WERI-Rb-1 (cell line): ENCODE measurements around the gene LTF.

Experiments
- DNase-seq: peaks from one replicate; pipeline ENCODE4 v3.0.0-alpha.2; 2020
- H3K27ac ChIP-seq: fragments of 250-450 bp; sonication (Bioruptor Pico); 2 replicates; pipeline ENCODE4 v1.5.1; 2020; ENCODE audit warnings: mild to moderate bottlenecking, moderate library complexity
- H3K27me3 ChIP-seq: fragments of 250-450 bp; sonication (Bioruptor Pico); 2 replicates; pipeline ENCODE4 v1.5.1; 2021; ENCODE audit warnings: mild to moderate bottlenecking, low read depth, moderate library complexity; ENCODE audit not compliant: insufficient read depth, severe bottlenecking
- H3K36me3 ChIP-seq: fragments of 250-450 bp; sonication (Bioruptor Pico); 2 replicates; pipeline ENCODE4 v1.5.1; 2020; ENCODE audit warnings: mild to moderate bottlenecking, moderate library complexity
- H3K4me3 ChIP-seq: 2 replicates; pipeline ENCODE4 v1.5.1; 2011; ENCODE audit warnings: low read depth, mild to moderate bottlenecking, control low read depth, low read length
- H3K9me3 ChIP-seq: fragments of 250-450 bp; sonication (Bioruptor Pico); 2 replicates; pipeline ENCODE4 v1.5.1; 2021; ENCODE audit warnings: mild to moderate bottlenecking, moderate library complexity; ENCODE audit not compliant: severe bottlenecking
- CTCF ChIP-seq: IDR thresholded peaks from 2 replicates; pipeline ENCODE4 v1.5.1; 2011; ENCODE audit warnings: low read depth, mild to moderate bottlenecking, control low read depth, inconsistent platforms, low read length

LTF gene

GRCh38 chr3:46412786-46413298, 51.9 kb downstream of the LTF start:
- Histone ChIP-seq H3K36me3 (no peaks in the 10 kb centered on the region), H3K27ac (no peak overlapping the region), H3K4me3 (no peak overlapping the region), H3K27me3 (peaks cover 47% of the 10 kb centered on the region), H3K9me3 (no peaks in the 10 kb centered on the region)
- TF ChIP-seq CTCF: no peak
- no peak for DNase-seq

DNA sequence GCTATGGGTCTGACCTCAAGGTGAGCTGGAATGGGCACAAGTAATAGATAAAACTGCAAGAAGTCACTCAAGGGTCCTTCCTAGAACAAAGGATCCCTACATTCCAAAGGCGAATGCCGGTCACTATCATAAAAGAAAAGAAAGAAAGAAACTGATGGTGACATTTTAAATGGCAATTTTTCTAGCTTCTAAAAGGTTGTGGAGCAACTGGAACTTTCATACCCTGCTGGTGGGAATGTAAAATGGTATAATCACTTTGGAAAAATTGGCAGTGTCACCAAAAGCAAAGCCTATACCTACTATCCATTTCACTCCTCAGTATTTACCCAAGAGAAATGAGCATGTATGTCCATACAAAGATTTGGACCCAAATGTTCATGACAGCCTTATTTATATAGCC, 53.4 kb downstream of the LTF start:
- TF ChIP-seq CTCF: no peak
- H3K9me3 ChIP-seq: no peaks in the 10 kb centered on the region
- no peak overlapping the region for H3K4me3 ChIP-seq
- H3K27ac ChIP-seq: no peak overlapping the region
- DNase-seq: no peak
- no peaks in the 10 kb centered on the region for H3K36me3 ChIP-seq
- peaks cover 59% of the 10 kb centered on the region for H3K27me3 ChIP-seq

- TF ChIP-seq CTCF: no peak
- no peak for DNase-seq
- Histone ChIP-seq H3K4me3 (no peak overlapping the region), H3K9me3 (no peaks in the 10 kb centered on the region), H3K27me3 (peaks cover 57% of the 10 kb centered on the region), H3K27ac (no peak overlapping the region), H3K36me3 (no peaks in the 10 kb centered on the region)
Observed at GRCh38 chr3:46410669-46411068, 54.0 kb downstream of the LTF start.

DNA sequence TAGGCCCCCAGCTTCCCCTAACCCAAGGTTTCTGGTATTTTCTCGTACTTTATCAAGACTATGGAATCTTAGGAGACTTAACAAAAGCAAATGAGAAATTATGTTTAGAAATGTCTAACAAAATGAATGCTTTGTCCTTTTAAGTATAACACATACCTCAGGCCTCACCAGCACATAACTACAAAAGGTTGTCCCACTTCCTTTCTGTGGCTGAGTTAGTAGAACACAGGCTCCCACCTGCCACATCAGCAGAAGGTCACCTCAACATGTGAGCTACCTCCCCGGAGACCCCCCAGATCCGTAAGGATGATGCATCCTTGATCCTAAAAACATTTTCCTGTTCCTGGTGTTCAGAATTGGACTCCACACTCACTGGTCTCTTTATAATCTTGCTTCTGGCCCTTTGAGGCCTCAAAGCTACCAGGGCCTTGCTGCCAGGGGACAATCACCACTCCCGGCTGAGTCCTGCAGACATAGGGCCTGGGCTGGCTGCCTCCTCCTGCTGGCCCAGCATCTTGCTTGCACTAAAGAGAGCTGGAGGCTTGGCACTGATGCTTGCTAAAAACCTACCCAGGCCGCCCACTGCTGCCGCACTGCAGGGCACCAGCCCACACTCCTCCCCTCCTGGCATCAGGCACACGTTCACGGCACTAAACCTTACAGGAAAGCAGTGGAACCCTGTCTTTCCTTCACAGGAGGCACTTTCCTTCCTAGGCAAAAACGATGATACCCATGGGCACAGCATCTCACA, 54.8 kb downstream of the LTF start:
- Histone ChIP-seq H3K27me3 (peaks cover 58% of the 10 kb centered on the region), H3K9me3 (no peaks in the 10 kb centered on the region), H3K27ac (no peak overlapping the region), H3K4me3 (no peak overlapping the region), H3K36me3 (no peaks in the 10 kb centered on the region)
- no peak for DNase-seq
- no peak for TF ChIP-seq CTCF

DNA sequence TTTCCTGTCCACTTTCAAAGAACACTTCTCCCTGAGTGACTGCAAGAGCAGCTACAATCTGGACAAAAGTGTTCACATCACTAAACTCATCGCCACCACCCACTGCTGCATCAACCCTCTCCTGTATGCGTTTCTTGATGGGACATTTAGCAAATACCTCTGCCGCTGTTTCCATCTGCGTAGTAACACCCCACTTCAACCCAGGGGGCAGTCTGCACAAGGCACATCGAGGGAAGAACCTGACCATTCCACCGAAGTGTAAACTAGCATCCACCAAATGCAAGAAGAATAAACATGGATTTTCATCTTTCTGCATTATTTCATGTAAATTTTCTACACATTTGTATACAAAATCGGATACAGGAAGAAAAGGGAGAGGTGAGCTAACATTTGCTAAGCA, 55.9 kb downstream of the LTF start:
- no peak for DNase-seq
- Histone ChIP-seq H3K9me3 (no peaks in the 10 kb centered on the region), H3K36me3 (no peaks in the 10 kb centered on the region), H3K27ac (no peak overlapping the region), H3K27me3 (peaks cover 66% of the 10 kb centered on the region), H3K4me3 (no peak overlapping the region)
- no peak for TF ChIP-seq CTCF

- TF ChIP-seq CTCF: no peak
- Histone ChIP-seq H3K36me3 (no peaks in the 10 kb centered on the region), H3K27me3 (peaks cover 72% of the 10 kb centered on the region), H3K27ac (no peak overlapping the region), H3K9me3 (no peaks in the 10 kb centered on the region), H3K4me3 (no peak overlapping the region)
- DNase-seq: no peak
Observed at GRCh38 chr3:46407970-46408369, 56.7 kb downstream of the LTF start.
